Activated naive CD8-positive, alpha-beta T cell treated with anti-CD3 and anti-CD28 coated beads, Interleukin-2, amount 10 ng/mL, durations not matched to agents 7 days and 5 days (primary cell): ENCODE results near the gene CHMP1A. TPM values are rescaled to one million over a fixed set of nuclear protein-coding genes. Genes with fewer than 3 reads are reported as not detected.

ENCODE experiments used
- ATAC-seq: fragments of 150-1000 bp; cut with Tn5 transposase; one replicate; pipeline ENCODE4 v1.10.0; 2021; ENCODE audit warnings: low read depth, moderate library complexity
- POLR2A ChIA-PET: fragments of 350-600 bp; sonication (Branson Sonifier 250); formaldehyde crosslinking; loops from one replicate; lab custom pipeline; 2021; ENCODE audit warnings: antibody characterized with exemption; lab: Charles Lee
- DNase-seq: peaks from one replicate; pipeline ENCODE4 v3.0.0; 2021
- H3K27ac Mint-ChIP-seq: one replicate; pipeline ENCODE4 v1.8.0; 2022; ENCODE audit warnings: mild to moderate bottlenecking, mixed read lengths
- H3K27me3 Mint-ChIP-seq: one replicate; pipeline ENCODE4 v1.8.0; 2022; ENCODE audit warnings: mild to moderate bottlenecking, moderate library complexity, mixed read lengths
- H3K36me3 Mint-ChIP-seq: one replicate; pipeline ENCODE4 v1.8.0; 2021; ENCODE audit warnings: mild to moderate bottlenecking, mixed read lengths
- H3K4me1 Mint-ChIP-seq: one replicate; pipeline ENCODE4 v1.8.0; 2021; ENCODE audit warnings: mixed read lengths
- H3K4me3 Mint-ChIP-seq: one replicate; pipeline ENCODE4 v1.8.0; 2022; ENCODE audit warnings: mild to moderate bottlenecking, moderate library complexity, mixed read lengths
- H3K9me3 Mint-ChIP-seq: one replicate; pipeline ENCODE4 v1.8.0; 2021; ENCODE audit warnings: mixed read lengths
- total RNA-seq, 2 experiments: library from RNA; stranded (reverse); gene quantifications; one replicate each; pipeline ENCODE4 v1.2.3, GENCODE V29; 2021

CHMP1A gene
- total RNA-seq, 2 experiments from 2014 or later = 88.1 to 96.3 TPM

DNA sequence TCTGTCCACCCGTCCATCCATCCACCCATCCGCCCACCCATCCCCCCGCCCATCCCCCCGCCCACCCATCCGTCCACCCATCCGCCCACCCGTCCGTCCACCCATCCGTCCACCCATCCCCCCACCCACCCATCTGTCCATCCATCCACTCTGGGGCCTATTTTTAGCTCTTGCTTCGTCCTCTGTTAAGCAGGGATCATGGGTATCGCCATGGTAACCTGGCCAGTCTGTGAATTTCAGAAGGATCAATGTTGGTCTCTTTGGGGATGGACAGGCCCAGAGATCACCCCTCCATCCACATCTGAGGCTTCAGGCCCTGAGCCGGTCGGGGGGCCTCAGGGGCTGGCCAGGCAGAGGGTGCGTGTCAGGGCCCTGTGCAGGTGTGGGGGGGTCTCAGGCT is 59.3 kb downstream of the CHMP1A start:
- H3K27ac Mint-ChIP-seq = no peak overlapping the region

DNA sequence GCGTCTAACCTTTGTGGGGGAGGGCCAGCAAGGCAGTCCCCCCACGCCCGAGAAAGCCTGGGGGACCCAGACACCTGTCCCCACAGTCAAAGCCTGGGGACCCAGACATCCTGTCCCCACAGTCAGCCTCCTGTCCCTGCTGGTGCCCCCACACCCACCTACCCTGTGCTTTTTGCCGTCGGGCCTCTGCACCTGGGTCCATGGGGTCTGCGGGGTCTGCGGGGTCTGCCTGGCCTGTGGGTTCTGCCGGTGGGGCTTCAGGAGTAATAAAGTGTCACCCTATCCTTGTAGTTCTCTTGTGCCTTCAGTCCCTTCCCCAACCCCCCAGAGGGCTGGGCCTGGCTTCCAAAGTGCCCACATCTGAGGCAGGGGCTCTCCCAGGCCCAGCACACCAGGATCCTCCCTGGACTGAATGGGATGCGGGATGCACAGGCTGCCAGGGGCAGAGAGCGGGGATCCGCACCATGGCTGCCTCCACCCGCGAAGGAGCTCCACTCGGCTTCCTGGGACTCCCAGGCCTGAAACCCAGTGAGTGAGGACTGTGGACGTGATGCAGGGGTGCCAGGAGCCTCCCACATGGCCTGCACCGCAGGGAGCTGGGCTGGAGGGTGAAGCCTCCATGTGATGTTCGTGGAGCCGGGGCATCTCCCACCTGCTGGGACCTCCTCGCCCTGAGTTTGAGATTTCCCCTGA is 60.4 kb downstream of the CHMP1A start:
- H3K4me1 Mint-ChIP-seq = peaks cover 8% of the 10 kb centered on the region
- DNase-seq = no peak
- H3K4me3 Mint-ChIP-seq = no peak overlapping the region
- H3K27me3 Mint-ChIP-seq = no peaks in the 10 kb centered on the region
- no peak overlapping the region for H3K27ac Mint-ChIP-seq
- no peaks in the 10 kb centered on the region for H3K9me3 Mint-ChIP-seq
- POLR2A ChIA-PET = no interaction called here
- ATAC-seq = no peak
- H3K36me3 Mint-ChIP-seq = no peaks in the 10 kb centered on the region

More for the DNA sequence above, 59.3 kb downstream of the CHMP1A start:
- Mint-ChIP-seq H3K4me1 (peaks cover 13% of the 10 kb centered on the region), H3K4me3 (no peak overlapping the region), H3K9me3 (no peaks in the 10 kb centered on the region), H3K27me3 (no peaks in the 10 kb centered on the region), H3K36me3 (no peaks in the 10 kb centered on the region)
- ATAC-seq (no peak), DNase-seq (no peak)
- POLR2A ChIA-PET = no interaction called here

GRCh38 chr16:89596061-89596689 is 61.3 kb downstream of the CHMP1A start:
- Mint-ChIP-seq H3K27me3 (no peaks in the 10 kb centered on the region), H3K9me3 (no peaks in the 10 kb centered on the region), H3K36me3 (no peaks in the 10 kb centered on the region), H3K4me1 (peaks cover 8% of the 10 kb centered on the region), H3K27ac (no peak overlapping the region), H3K4me3 (no peak overlapping the region)
- DNase-seq (no peak), ATAC-seq (no peak)
- POLR2A ChIA-PET = no interaction called here

DNA sequence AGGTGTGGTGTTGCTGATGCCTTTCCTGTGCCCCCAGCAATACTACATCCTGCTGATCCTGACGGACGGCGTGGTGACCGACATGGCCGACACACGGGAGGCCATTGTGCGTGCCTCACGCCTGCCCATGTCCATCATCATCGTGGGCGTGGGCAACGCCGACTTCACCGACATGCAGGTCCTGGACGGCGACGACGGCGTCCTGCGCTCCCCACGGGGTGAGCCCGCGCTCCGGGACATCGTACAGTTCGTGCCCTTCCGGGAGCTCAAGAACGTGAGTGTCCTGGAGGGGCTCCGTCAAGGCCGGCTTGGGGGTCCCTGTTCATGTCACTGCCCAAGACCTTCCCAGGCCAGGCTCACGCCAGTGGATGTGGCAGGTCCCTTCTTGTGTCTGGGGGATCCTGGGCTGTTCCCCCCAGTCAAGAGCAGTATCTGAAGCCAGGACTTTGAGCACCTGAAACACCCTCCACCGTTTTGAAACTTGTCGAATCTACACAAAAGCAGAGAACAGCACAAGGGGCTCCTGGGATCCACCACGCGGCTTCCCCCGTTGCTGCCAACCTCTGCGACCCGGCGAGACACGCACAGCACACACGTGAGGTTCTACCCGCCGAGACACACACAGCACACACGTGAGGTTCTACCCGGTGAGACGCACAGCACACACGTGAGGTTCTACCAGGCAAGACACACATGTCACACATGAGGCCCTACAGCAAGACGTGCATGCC is 62.0 kb downstream of the CHMP1A start:
- H3K27ac Mint-ChIP-seq = no peak overlapping the region
- H3K4me1 Mint-ChIP-seq = peaks cover 8% of the 10 kb centered on the region
- no peaks in the 10 kb centered on the region for H3K9me3 Mint-ChIP-seq
- DNase-seq = no peak
- no peak overlapping the region for H3K4me3 Mint-ChIP-seq
- H3K27me3 Mint-ChIP-seq = no peaks in the 10 kb centered on the region
- H3K36me3 Mint-ChIP-seq = no peaks in the 10 kb centered on the region
- POLR2A ChIA-PET = no interaction called here
- ATAC-seq = no peak

Other genes starting within 250 kb of the CHMP1A start
- gene ANKRD11, start 167.1 kb downstream of the CHMP1A start, total RNA-seq = 100 to 1,000 TPM; 213 to 217 TPM
- 100 to 1,000 TPM; 112 to 113 TPM for gene SPG7, start 149.3 kb downstream of the CHMP1A start, total RNA-seq
- 1,000 to 10,000 TPM; 2,631 to 2,711 TPM for gene RPL13, start 97.0 kb downstream of the CHMP1A start, total RNA-seq
- gene CPNE7, start 82.0 kb downstream of the CHMP1A start, total RNA-seq = 1 to 10 TPM; 3.9 to 4.3 TPM
- not detected for gene DPEP1, start 44.1 kb downstream of the CHMP1A start, total RNA-seq
- gene SPATA33, start 128 bp upstream of the CHMP1A start, total RNA-seq = 10 to 100 TPM in 1 of 2 experiments, 1 to 10 TPM in 1; 9.8 to 11.6 TPM
- 100 to 1,000 TPM; 103 to 104 TPM for gene CDK10, start 29.0 kb upstream of the CHMP1A start, total RNA-seq
- 1 to 10 TPM; 7.6 to 8.0 TPM for gene SPATA2L, start 44.0 kb upstream of the CHMP1A start, total RNA-seq
- 10 to 100 TPM; 10.3 to 12.8 TPM for gene VPS9D1, start 63.2 kb upstream of the CHMP1A start, total RNA-seq
- 100 to 1,000 TPM in 1 of 2 experiments, 10 to 100 TPM in 1; 98.0 to 107 TPM for gene ZNF276, start 63.8 kb upstream of the CHMP1A start, total RNA-seq
- gene FANCA, start 158.9 kb upstream of the CHMP1A start, total RNA-seq = 10 to 100 TPM; 86.9 to 97.2 TPM
- 1 to 10 TPM; 1.5 to 1.8 TPM for gene SPIRE2, start 170.8 kb upstream of the CHMP1A start, total RNA-seq
- gene TCF25, start 215.9 kb upstream of the CHMP1A start, total RNA-seq = 100 to 1,000 TPM; 218 to 243 TPM